GM19463 (cell line): ENCODE results near the gene UBE2J2.

Experiments
- ATAC-seq: cut with Tn5 transposase; IDR thresholded peaks from one replicate; pipeline ENCODE4 v1.9.1; 2021; ENCODE audit warnings: mild to moderate bottlenecking, moderate library complexity; ENCODE audit not compliant: unreplicated experiment

Gene UBE2J2

GRCh38 chr1:1282998-1283397 lies 9.3 kb upstream of the UBE2J2 start:
- no peak for ATAC-seq

GRCh38 chr1:1281533-1282321 lies 8.1 kb upstream of the UBE2J2 start:
- ATAC-seq = no peak

GRCh38 chr1:1280782-1281481 lies 7.3 kb upstream of the UBE2J2 start:
- ATAC-seq = no peak

- no peak for ATAC-seq
Observed at GRCh38 chr1:1279028-1279427, 5.4 kb upstream of the UBE2J2 start.

- ATAC-seq = no peak
Observed at GRCh38 chr1:1278620-1279019, 5.0 kb upstream of the UBE2J2 start.

- no peak for ATAC-seq
Observed at GRCh38 chr1:1275836-1276235, 2.2 kb upstream of the UBE2J2 start.

GRCh38 chr1:1274931-1275431 lies 1.3 kb upstream of the UBE2J2 start:
- no peak for ATAC-seq

GRCh38 chr1:1274299-1274930 lies 761 bp upstream of the UBE2J2 start:
- ATAC-seq = no peak

GRCh38 chr1:1273209-1273511 lies 494 bp downstream of the UBE2J2 start:
- no peak for ATAC-seq

- ATAC-seq = no peak
Observed at GRCh38 chr1:1272341-1273208, 1.1 kb downstream of the UBE2J2 start.

- ATAC-seq = no peak
Observed at GRCh38 chr1:1270813-1271212, 2.8 kb downstream of the UBE2J2 start.

- no peak for ATAC-seq
Observed at GRCh38 chr1:1268284-1268682, 5.4 kb downstream of the UBE2J2 start.

GRCh38 chr1:1267488-1268283 lies 6.0 kb downstream of the UBE2J2 start:
- no peak for ATAC-seq

GRCh38 chr1:1264868-1265272 lies 8.8 kb downstream of the UBE2J2 start:
- ATAC-seq = no peak

GRCh38 chr1:1264026-1264425 lies 9.6 kb downstream of the UBE2J2 start:
- no peak for ATAC-seq

GRCh38 chr1:1262758-1263157 lies 10.9 kb downstream of the UBE2J2 start:
- no peak for ATAC-seq

GRCh38 chr1:1262071-1262470 lies 11.6 kb downstream of the UBE2J2 start:
- no peak for ATAC-seq

GRCh38 chr1:1260843-1261560 lies 12.7 kb downstream of the UBE2J2 start:
- no peak for ATAC-seq

- no peak for ATAC-seq
Observed at GRCh38 chr1:1259951-1260600, 13.6 kb downstream of the UBE2J2 start.
